ENCODE measurements around the gene STK4. TPM values are rescaled to one million over a fixed set of nuclear protein-coding genes. Genes with fewer than 3 reads are reported as not detected.

The STK4 gene
- polyA plus RNA-seq, 1 donor from 2014 or later = 14.0 TPM

DNA sequence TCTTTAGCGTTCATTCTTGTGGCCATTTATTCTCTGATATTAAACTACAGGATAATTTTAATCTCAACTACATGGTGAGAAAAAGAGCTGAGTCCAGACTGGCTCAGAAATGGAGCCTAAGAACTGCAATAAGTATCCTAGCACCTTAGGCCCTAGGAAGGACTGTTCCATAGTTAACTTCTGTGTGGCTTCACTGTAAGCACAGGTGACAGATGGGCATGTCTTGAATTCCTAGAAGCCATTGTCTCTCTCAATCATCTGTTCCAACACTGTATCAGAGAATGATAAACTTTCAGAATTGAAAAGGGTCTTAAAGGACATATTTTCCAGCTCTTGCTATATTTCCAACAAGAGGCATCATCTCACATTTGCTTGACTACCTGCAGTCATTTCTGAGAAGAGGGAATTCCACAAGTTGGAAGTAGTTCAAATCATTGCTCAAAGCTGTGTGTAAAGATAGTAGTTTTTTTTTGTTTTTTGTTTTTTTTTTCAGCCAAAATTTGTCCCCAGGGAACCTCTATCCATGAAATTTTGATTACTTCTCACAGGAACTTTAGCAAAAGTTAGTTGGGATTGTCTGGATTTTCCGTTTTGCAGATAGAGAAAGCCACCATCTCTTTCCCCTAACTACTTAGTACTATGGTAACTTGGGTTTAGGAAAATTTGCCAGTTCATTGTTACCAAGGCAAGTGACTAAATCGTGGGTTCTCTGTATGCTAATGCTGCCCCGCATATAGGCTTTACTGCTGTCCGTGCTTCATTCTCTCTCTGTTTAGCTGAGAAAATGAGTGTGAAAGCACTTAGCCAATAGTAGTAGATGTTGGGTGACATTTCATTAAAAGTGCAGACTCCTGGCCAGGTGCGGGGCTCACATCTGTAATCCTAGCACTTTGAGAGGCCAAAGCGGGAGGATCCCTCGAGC is 87.4 kb downstream of the STK4 start:
- Histone ChIP-seq H3K36me3 (ENCODE audit: insufficient read depth, low read length) (no peaks in the 10 kb centered on the region), H3F3A (ENCODE audit: insufficient read depth, low read length, poor library complexity, severe bottlenecking) (no peaks in the 10 kb centered on the region), H3K4me3 (ENCODE audit: low read length) (no peak overlapping the region), H3K9me2 (ENCODE audit: insufficient read depth, low read length) (no peaks in the 10 kb centered on the region), H3K27ac (ENCODE audit: low read length) (no peak overlapping the region), H3K79me2 (replicated peaks; ENCODE audit: insufficient read depth, low read length) (no peaks in the 10 kb centered on the region), H2AFZ (ENCODE audit: low read depth, low read length) (no peak overlapping the region), H3K9me3 (ENCODE audit: low read length) (no peaks in the 10 kb centered on the region), H3K4me2 (ENCODE audit: low read length) (no peak overlapping the region), H3K27me3 (ENCODE audit: insufficient read depth, low read depth, low read length) (no peaks in the 10 kb centered on the region), H4K20me1 (ENCODE audit: insufficient read depth) (no peaks in the 10 kb centered on the region), H3K9ac (ENCODE audit: low read length) (no peak overlapping the region)
- TF ChIP-seq SMC3 (conservative IDR thresholded peaks at IDR 0.05; ENCODE audit: poor library complexity) = no peak
- TF ChIP-seq POLR2AphosphoS5 (IDR thresholded peaks at IDR 0.05) = no peak
- TF ChIP-seq TAF1 (IDR thresholded peaks at IDR 0.05; ENCODE audit: low read depth) = no peak
- TF ChIP-seq EZH2 (IDR thresholded peaks at IDR 0.05; ENCODE audit: borderline replicate concordance, insufficient read depth, low read length, poor library complexity, severe bottlenecking) = no peak
- no peak for TF ChIP-seq MXI1 (conservative IDR thresholded peaks at IDR 0.05; ENCODE audit: poor library complexity, severe bottlenecking)
- TF ChIP-seq EP300 (conservative IDR thresholded peaks at IDR 0.05; ENCODE audit: poor library complexity, severe bottlenecking) = no peak
- TF ChIP-seq, protein P1, sequence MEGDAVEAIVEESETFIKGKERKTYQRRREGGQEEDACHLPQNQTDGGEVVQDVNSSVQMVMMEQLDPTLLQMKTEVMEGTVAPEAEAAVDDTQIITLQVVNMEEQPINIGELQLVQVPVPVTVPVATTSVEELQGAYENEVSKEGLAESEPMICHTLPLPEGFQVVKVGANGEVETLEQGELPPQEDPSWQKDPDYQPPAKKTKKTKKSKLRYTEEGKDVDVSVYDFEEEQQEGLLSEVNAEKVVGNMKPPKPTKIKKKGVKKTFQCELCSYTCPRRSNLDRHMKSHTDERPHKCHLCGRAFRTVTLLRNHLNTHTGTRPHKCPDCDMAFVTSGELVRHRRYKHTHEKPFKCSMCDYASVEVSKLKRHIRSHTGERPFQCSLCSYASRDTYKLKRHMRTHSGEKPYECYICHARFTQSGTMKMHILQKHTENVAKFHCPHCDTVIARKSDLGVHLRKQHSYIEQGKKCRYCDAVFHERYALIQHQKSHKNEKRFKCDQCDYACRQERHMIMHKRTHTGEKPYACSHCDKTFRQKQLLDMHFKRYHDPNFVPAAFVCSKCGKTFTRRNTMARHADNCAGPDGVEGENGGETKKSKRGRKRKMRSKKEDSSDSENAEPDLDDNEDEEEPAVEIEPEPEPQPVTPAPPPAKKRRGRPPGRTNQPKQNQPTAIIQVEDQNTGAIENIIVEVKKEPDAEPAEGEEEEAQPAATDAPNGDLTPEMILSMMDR (IDR thresholded peaks at IDR 0.05; ENCODE audit: poor library complexity, severe bottlenecking) = no peak
- TF ChIP-seq RAD21 (conservative IDR thresholded peaks at IDR 0.05) = no peak
- TF ChIP-seq, protein P2, sequence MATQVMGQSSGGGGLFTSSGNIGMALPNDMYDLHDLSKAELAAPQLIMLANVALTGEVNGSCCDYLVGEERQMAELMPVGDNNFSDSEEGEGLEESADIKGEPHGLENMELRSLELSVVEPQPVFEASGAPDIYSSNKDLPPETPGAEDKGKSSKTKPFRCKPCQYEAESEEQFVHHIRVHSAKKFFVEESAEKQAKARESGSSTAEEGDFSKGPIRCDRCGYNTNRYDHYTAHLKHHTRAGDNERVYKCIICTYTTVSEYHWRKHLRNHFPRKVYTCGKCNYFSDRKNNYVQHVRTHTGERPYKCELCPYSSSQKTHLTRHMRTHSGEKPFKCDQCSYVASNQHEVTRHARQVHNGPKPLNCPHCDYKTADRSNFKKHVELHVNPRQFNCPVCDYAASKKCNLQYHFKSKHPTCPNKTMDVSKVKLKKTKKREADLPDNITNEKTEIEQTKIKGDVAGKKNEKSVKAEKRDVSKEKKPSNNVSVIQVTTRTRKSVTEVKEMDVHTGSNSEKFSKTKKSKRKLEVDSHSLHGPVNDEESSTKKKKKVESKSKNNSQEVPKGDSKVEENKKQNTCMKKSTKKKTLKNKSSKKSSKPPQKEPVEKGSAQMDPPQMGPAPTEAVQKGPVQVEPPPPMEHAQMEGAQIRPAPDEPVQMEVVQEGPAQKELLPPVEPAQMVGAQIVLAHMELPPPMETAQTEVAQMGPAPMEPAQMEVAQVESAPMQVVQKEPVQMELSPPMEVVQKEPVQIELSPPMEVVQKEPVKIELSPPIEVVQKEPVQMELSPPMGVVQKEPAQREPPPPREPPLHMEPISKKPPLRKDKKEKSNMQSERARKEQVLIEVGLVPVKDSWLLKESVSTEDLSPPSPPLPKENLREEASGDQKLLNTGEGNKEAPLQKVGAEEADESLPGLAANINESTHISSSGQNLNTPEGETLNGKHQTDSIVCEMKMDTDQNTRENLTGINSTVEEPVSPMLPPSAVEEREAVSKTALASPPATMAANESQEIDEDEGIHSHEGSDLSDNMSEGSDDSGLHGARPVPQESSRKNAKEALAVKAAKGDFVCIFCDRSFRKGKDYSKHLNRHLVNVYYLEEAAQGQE (IDR thresholded peaks at IDR 0.05; ENCODE audit: borderline replicate concordance) = no peak

DNA sequence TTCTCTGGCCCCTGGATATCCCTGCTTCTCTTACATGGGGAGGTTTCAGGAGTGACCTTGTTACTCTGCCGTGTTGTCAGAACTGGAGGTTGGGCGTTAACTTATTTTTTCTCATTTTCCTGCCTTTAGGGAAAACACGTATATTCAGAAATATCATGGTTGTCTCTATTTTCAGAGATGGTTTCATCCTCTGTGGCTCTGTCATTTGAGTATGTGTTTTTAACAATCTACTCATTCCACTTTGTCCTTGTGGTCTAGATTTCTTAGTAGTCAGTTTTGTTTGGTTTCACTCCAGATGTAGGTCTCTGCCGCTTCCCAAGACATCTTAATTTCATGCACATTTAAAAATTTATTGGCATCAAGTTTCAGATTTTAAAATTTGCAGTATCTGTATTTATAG is 88.7 kb downstream of the STK4 start:
- Histone ChIP-seq H3K4me2 (ENCODE audit: low read length) (no peak overlapping the region), H3K27me3 (ENCODE audit: insufficient read depth, low read depth, low read length) (no peaks in the 10 kb centered on the region), H3K27ac (ENCODE audit: low read length) (no peak overlapping the region), H3K9me3 (ENCODE audit: low read length) (no peaks in the 10 kb centered on the region), H3K9ac (ENCODE audit: low read length) (no peak overlapping the region), H3K9me2 (ENCODE audit: insufficient read depth, low read length) (no peaks in the 10 kb centered on the region), H3K4me3 (ENCODE audit: low read length) (no peak overlapping the region), H2AFZ (ENCODE audit: low read depth, low read length) (no peak overlapping the region), H3K79me2 (replicated peaks; ENCODE audit: insufficient read depth, low read length) (no peaks in the 10 kb centered on the region), H3F3A (ENCODE audit: insufficient read depth, low read length, poor library complexity, severe bottlenecking) (no peaks in the 10 kb centered on the region), H4K20me1 (ENCODE audit: insufficient read depth) (no peaks in the 10 kb centered on the region), H3K36me3 (ENCODE audit: insufficient read depth, low read length) (no peaks in the 10 kb centered on the region)
- no peak for TF ChIP-seq POLR2AphosphoS5 (IDR thresholded peaks at IDR 0.05)
- TF ChIP-seq, protein P1 (IDR thresholded peaks at IDR 0.05; ENCODE audit: poor library complexity, severe bottlenecking) = no peak
- TF ChIP-seq EZH2 (IDR thresholded peaks at IDR 0.05; ENCODE audit: borderline replicate concordance, insufficient read depth, low read length, poor library complexity, severe bottlenecking) = no peak
